ENCODE measurements around the gene ATP1A1. TPM values are rescaled to one million over a fixed set of nuclear protein-coding genes. Genes with fewer than 3 reads are reported as not detected.

Gene ATP1A1
- total and polyA plus RNA-seq, 2 donors (not counting 3 experiments of a cell fraction or from before 2014, with no cell fraction given), result 263 to 325 TPM

GRCh38 chr1:116323491-116323890, 49.6 kb upstream of the ATP1A1 start:
- no peaks in the 10 kb centered on the region for H3K9me3 ChIP-seq (replicated peaks; ENCODE audit: control insufficient read depth, insufficient read depth, low read length)
- TF ChIP-seq, protein P1, sequence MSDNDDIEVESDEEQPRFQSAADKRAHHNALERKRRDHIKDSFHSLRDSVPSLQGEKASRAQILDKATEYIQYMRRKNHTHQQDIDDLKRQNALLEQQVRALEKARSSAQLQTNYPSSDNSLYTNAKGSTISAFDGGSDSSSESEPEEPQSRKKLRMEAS (IDR thresholded peaks at IDR 0.05; ENCODE audit: insufficient read depth, insufficient read length), result no peak
- no peak for TF ChIP-seq EZH2 (IDR thresholded peaks at IDR 0.05; ENCODE audit: borderline replicate concordance, low read depth, low read length, severe bottlenecking)
- dilution Hi-C loops (cut with MboI; ENCODE audit: extremely low pct_ligation_motif_present, low sequenced_read_pairs), result no loop called here

DNA sequence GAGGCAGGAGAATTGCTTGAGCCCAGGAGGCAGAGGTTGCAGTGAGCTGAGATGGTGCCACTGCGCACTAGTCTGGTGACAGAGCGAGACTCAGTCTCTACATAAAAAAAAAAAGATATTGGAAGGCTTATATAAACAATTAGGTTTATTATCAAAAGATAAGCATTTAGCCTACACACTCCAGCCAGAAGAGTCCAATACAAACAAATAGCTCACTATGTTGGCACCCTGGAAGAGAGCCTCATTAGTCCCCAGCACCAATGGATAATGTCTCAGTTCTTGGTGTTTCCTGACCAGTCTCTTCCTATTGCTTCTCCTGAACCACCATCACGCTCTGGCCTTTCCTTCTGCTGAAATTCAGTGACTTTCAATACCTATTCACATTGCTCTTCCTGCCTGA, 48.6 kb upstream of the ATP1A1 start:
- ChIA-PET POLR2A (no interaction called here), CTCF (interaction anchor here (1.0 kb wide), 1 partner anchor 9 kb away, joined by 3 read pairs; no protein-coding TSS in a partner anchor)
- H3K9me1 ChIP-seq (replicated peaks; ENCODE audit: control insufficient read depth, extremely low read depth, insufficient read depth, low read length), result no peaks in the 10 kb centered on the region
- no peaks in the 10 kb centered on the region for H3K79me2 ChIP-seq (ENCODE audit: control insufficient read depth, insufficient read depth, low read length)
- H4K20me1 ChIP-seq (replicated peaks; ENCODE audit: control insufficient read depth, extremely low read depth, insufficient read depth, low read length), result no peaks in the 10 kb centered on the region
- H3K9me3 ChIP-seq (replicated peaks; ENCODE audit: control insufficient read depth, insufficient read depth, low read length), result no peaks in the 10 kb centered on the region
- no peak overlapping the region for H3K4me3 ChIP-seq (replicated peaks in 1 of 3; ENCODE audit: insufficient read depth in 1 of 3, low read depth in 1 of 3, low read length in 3 of 3)
- no peak overlapping the region for H3K9ac ChIP-seq (replicated peaks; ENCODE audit: extremely low read depth, insufficient read depth, low read length)
- intact Hi-C loops (cut with micrococcal nuclease), result no loop called here
- H3K4me1 ChIP-seq (ENCODE audit: control insufficient read depth, extremely low read depth, insufficient read depth, low read length), result no peaks in the 10 kb centered on the region
- no peak for FAIRE-seq
- no peak overlapping the region for H3K27ac ChIP-seq (ENCODE audit: insufficient read depth, low read depth, low read length)
- H3K27me3 ChIP-seq (ENCODE audit: control insufficient read depth in 2 of 2, insufficient read depth in 2 of 2, low read length in 2 of 2), result no peaks in the 10 kb centered on the region
- dilution Hi-C loops (cut with MboI; ENCODE audit: extremely low pct_ligation_motif_present, low sequenced_read_pairs), result no loop called here
- H2AFZ ChIP-seq (ENCODE audit: low read depth, low read length), result peak overlapping the region; percentile 22
- no TSS peak for BruUV-seq (replicated peaks)
- H3K36me3 ChIP-seq (ENCODE audit: control insufficient read depth in 2 of 2, extremely low read depth in 1 of 2, insufficient read depth in 2 of 2, low read length in 2 of 2), result no peaks in the 10 kb centered on the region
- H3K4me2 ChIP-seq (ENCODE audit: insufficient read depth, low read length), result no peak overlapping the region
- TF ChIP-seq CTCF (IDR thresholded peaks at IDR 0.05; ENCODE audit: extremely low read depth in 1 of 2, insufficient read depth in 1 of 2, low read depth in 1 of 2, low read length in 2 of 2) (no peak), GATA2 (IDR thresholded peaks at IDR 0.05; ENCODE audit: insufficient read depth, insufficient read length, low read depth, low read length) (no peak), EZH2 (IDR thresholded peaks at IDR 0.05; ENCODE audit: borderline replicate concordance, low read depth, low read length, severe bottlenecking) (no peak), JUN (IDR thresholded peaks at IDR 0.05; ENCODE audit: borderline replicate concordance, insufficient read depth, insufficient read length, low read depth) (no peak), MYC (IDR thresholded peaks at IDR 0.05; ENCODE audit: low read depth, low read length) (no peak), POLR2A (IDR thresholded peaks at IDR 0.05; ENCODE audit: low read depth, low read length) (no peak), POLR2AphosphoS5 (IDR thresholded peaks at IDR 0.05; ENCODE audit: insufficient read depth, low read depth, low read length) (no peak), FOS (IDR thresholded peaks at IDR 0.05; ENCODE audit: borderline replicate concordance, insufficient read depth, low read length) (no peak)
- TF ChIP-seq, protein P1 (IDR thresholded peaks at IDR 0.05; ENCODE audit: insufficient read depth, insufficient read length), result no peak
- DNase-seq (ENCODE audit: low read depth, low spot score), result peak; percentile 4

More at GRCh38 chr1:116323491-116323890, 49.6 kb upstream of the ATP1A1 start:
- H3K27me3 ChIP-seq (ENCODE audit: control insufficient read depth in 2 of 2, insufficient read depth in 2 of 2, low read length in 2 of 2), result no peaks in the 10 kb centered on the region
- H3K79me2 ChIP-seq (ENCODE audit: control insufficient read depth, insufficient read depth, low read length), result no peaks in the 10 kb centered on the region
- DNase-seq (ENCODE audit: low read depth, low spot score) (no peak), FAIRE-seq (no peak)
- H3K27ac ChIP-seq (ENCODE audit: insufficient read depth, low read depth, low read length), result no peak overlapping the region
- no peaks in the 10 kb centered on the region for H3K9me1 ChIP-seq (replicated peaks; ENCODE audit: control insufficient read depth, extremely low read depth, insufficient read depth, low read length)
- H3K4me2 ChIP-seq (ENCODE audit: insufficient read depth, low read length), result no peak overlapping the region
- H2AFZ ChIP-seq (ENCODE audit: low read depth, low read length), result no peak overlapping the region
- H4K20me1 ChIP-seq (replicated peaks; ENCODE audit: control insufficient read depth, extremely low read depth, insufficient read depth, low read length), result no peaks in the 10 kb centered on the region
- ChIA-PET POLR2A (no interaction called here), CTCF (no interaction called here)
- no peak overlapping the region for H3K9ac ChIP-seq (replicated peaks; ENCODE audit: extremely low read depth, insufficient read depth, low read length)
- intact Hi-C loops (cut with micrococcal nuclease), result no loop called here
- BruUV-seq (replicated peaks), result no TSS peak
- H3K36me3 ChIP-seq (ENCODE audit: control insufficient read depth in 2 of 2, extremely low read depth in 1 of 2, insufficient read depth in 2 of 2, low read length in 2 of 2), result no peaks in the 10 kb centered on the region
- no peaks in the 10 kb centered on the region for H3K4me1 ChIP-seq (ENCODE audit: control insufficient read depth, extremely low read depth, insufficient read depth, low read length)
- H3K4me3 ChIP-seq (replicated peaks in 1 of 3; ENCODE audit: insufficient read depth in 1 of 3, low read depth in 1 of 3, low read length in 3 of 3), result no peak overlapping the region
